ENCODE results near the gene RBMS3. TPM values are rescaled to one million over a fixed set of nuclear protein-coding genes. Genes with fewer than 3 reads are reported as not detected.

RBMS3 gene
- total RNA-seq, 2 experiments from 2014 or later: 0.38 to 0.63 TPM

DNA sequence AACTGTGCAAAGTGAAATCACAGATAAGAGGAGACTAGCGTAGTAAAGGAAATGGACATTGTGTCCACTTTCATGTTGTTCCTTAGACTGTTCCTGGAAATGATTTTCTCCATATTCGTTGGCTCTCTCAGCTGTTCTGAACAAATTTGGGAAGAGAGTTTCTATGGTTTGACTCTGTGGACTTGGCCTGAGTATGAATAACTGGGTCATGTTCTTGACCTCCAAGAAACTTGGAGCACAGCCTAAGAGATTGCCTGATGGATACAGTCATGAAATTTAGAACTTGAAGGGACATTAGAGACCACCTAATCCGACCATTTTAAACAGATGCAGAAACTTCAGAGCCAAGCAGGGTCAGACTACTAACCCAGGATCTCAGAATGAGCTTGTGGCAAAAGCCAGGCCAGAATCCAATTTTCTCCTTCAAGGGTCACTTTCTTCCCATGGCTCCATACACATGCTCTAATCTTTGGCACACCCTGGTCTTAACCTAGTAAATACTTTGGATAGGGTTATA lies 430.4 kb downstream of the RBMS3 start:
- POLR2A ChIA-PET: no interaction called here
- H3K36me3 Mint-ChIP-seq (ENCODE audit: low read depth): no peaks in the 10 kb centered on the region

GRCh38 chr3:29716213-29716612 lies 435.3 kb downstream of the RBMS3 start:
- CTCF ChIA-PET: interaction anchor here (0.8 kb wide), 1 partner anchor 1048 kb away, joined by 3 read pairs; no protein-coding TSS in a partner anchor

More for the DNA sequence above, 430.4 kb downstream of the RBMS3 start:
- no peaks in the 10 kb centered on the region for H3K9me3 Mint-ChIP-seq
- no peaks in the 10 kb centered on the region for H3K27me3 Mint-ChIP-seq
- no peaks in the 10 kb centered on the region for H3K4me1 Mint-ChIP-seq
- H3K4me3 Mint-ChIP-seq: no peak overlapping the region
- CTCF ChIA-PET: no interaction called here
- no peak overlapping the region for H3K27ac Mint-ChIP-seq
- DNase-seq: no peak

GRCh38 chr3:29718661-29719065 lies 437.8 kb downstream of the RBMS3 start:
- no peaks in the 10 kb centered on the region for H3K27me3 Mint-ChIP-seq
- no peak overlapping the region for H3K4me3 Mint-ChIP-seq
- CTCF ChIA-PET: no interaction called here

More at GRCh38 chr3:29716213-29716612, 435.3 kb downstream of the RBMS3 start:
- Mint-ChIP-seq H3K9me3 (no peaks in the 10 kb centered on the region), H3K4me1 (no peaks in the 10 kb centered on the region), H3K36me3 (ENCODE audit: low read depth) (no peaks in the 10 kb centered on the region), H3K27me3 (no peaks in the 10 kb centered on the region), H3K4me3 (no peak overlapping the region), H3K27ac (no peak overlapping the region)
- DNase-seq: no peak
- POLR2A ChIA-PET: no interaction called here

GRCh38 chr3:29720665-29721064 lies 439.8 kb downstream of the RBMS3 start:
- Mint-ChIP-seq H3K36me3 (ENCODE audit: low read depth) (no peaks in the 10 kb centered on the region), H3K27me3 (no peaks in the 10 kb centered on the region)
- DNase-seq: no peak

More at GRCh38 chr3:29718661-29719065, 437.8 kb downstream of the RBMS3 start:
- no peak for DNase-seq
- POLR2A ChIA-PET: no interaction called here
- no peaks in the 10 kb centered on the region for H3K36me3 Mint-ChIP-seq (ENCODE audit: low read depth)
- no peaks in the 10 kb centered on the region for H3K4me1 Mint-ChIP-seq
- H3K9me3 Mint-ChIP-seq: no peaks in the 10 kb centered on the region
- H3K27ac Mint-ChIP-seq: no peak overlapping the region

GRCh38 chr3:29721789-29722188 lies 440.9 kb downstream of the RBMS3 start:
- Mint-ChIP-seq H3K27me3 (no peaks in the 10 kb centered on the region), H3K4me3 (no peak overlapping the region), H3K36me3 (ENCODE audit: low read depth) (no peaks in the 10 kb centered on the region), H3K4me1 (no peaks in the 10 kb centered on the region), H3K27ac (no peak overlapping the region), H3K9me3 (peaks cover 6% of the 10 kb centered on the region)
- POLR2A ChIA-PET: no interaction called here
- CTCF ChIA-PET: no interaction called here
- no peak for DNase-seq

More at GRCh38 chr3:29720665-29721064, 439.8 kb downstream of the RBMS3 start:
- no peak overlapping the region for H3K4me3 Mint-ChIP-seq
- no peak overlapping the region for H3K27ac Mint-ChIP-seq
- CTCF ChIA-PET: no interaction called here
- POLR2A ChIA-PET: no interaction called here
- H3K9me3 Mint-ChIP-seq: peaks cover 4% of the 10 kb centered on the region
- no peaks in the 10 kb centered on the region for H3K4me1 Mint-ChIP-seq

DNA sequence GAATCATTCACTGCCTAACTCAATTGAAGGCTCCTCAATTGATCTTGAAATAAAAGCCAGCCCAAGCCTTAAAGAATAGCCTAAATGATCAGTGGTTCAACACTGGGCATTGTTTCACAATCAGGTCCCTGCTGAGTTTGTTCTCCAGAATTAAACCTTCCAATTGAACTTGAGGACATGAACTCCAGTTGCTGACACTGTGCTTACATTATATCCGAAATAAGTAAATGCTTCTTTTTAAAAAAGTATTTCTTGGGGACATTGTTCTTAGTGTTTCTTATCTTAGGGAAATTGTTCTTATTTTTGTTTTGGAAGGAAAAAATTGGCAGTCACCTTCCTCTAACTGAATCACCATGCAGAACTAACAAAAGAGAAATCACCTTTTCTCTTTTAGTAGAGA lies 450.2 kb downstream of the RBMS3 start:
- POLR2A ChIA-PET: no interaction called here
- Mint-ChIP-seq H3K4me1 (no peaks in the 10 kb centered on the region), H3K27ac (no peak overlapping the region), H3K4me3 (no peak overlapping the region), H3K36me3 (ENCODE audit: low read depth) (no peaks in the 10 kb centered on the region), H3K9me3 (no peaks in the 10 kb centered on the region), H3K27me3 (no peaks in the 10 kb centered on the region)
- CTCF ChIA-PET: no interaction called here
- no peak for DNase-seq

GRCh38 chr3:29741231-29741630 lies 460.4 kb downstream of the RBMS3 start:
- H3K27ac Mint-ChIP-seq: no peak overlapping the region
- ChIA-PET POLR2A (no interaction called here), CTCF (no interaction called here)
- H3K9me3 Mint-ChIP-seq: no peaks in the 10 kb centered on the region
- H3K36me3 Mint-ChIP-seq (ENCODE audit: low read depth): no peaks in the 10 kb centered on the region
- no peaks in the 10 kb centered on the region for H3K27me3 Mint-ChIP-seq
- H3K4me1 Mint-ChIP-seq: no peaks in the 10 kb centered on the region
- H3K4me3 Mint-ChIP-seq: no peak overlapping the region
- DNase-seq: no peak

GRCh38 chr3:29745232-29745870 lies 464.5 kb downstream of the RBMS3 start:
- CTCF ChIA-PET: no interaction called here
- POLR2A ChIA-PET: no interaction called here

GRCh38 chr3:29746163-29746760 lies 465.4 kb downstream of the RBMS3 start:
- no peaks in the 10 kb centered on the region for H3K27me3 Mint-ChIP-seq
- no peaks in the 10 kb centered on the region for H3K4me1 Mint-ChIP-seq
- no peak overlapping the region for H3K4me3 Mint-ChIP-seq
- H3K9me3 Mint-ChIP-seq: no peaks in the 10 kb centered on the region
- no peak for DNase-seq
- ChIA-PET POLR2A (no interaction called here), CTCF (no interaction called here)
- no peak overlapping the region for H3K27ac Mint-ChIP-seq
- no peaks in the 10 kb centered on the region for H3K36me3 Mint-ChIP-seq (ENCODE audit: low read depth)

More at GRCh38 chr3:29745232-29745870, 464.5 kb downstream of the RBMS3 start:
- H3K27me3 Mint-ChIP-seq: no peaks in the 10 kb centered on the region
- no peak overlapping the region for H3K4me3 Mint-ChIP-seq
- H3K27ac Mint-ChIP-seq: no peak overlapping the region
- no peaks in the 10 kb centered on the region for H3K36me3 Mint-ChIP-seq (ENCODE audit: low read depth)
- no peaks in the 10 kb centered on the region for H3K4me1 Mint-ChIP-seq
- no peak for DNase-seq
- no peaks in the 10 kb centered on the region for H3K9me3 Mint-ChIP-seq

DNA sequence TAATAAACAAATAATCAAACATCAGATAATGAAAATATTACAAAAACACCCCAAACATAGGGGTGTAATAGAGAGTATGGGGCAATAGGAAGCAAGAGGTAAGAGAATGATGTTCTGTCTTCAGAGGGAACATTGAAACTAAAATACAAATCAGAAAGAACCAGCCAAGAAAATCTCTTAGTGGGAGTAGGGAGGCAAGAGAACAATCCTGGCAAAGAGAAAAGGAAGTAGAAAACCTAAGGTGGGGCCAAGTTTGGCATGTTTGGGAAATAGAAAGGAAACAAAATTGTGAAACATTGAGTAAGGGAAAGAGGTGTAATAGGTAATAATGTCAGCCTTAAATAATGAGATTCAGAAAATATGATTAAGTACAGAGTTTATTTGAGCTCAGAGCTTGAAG lies 467.1 kb downstream of the RBMS3 start:
- Mint-ChIP-seq H3K4me1 (no peaks in the 10 kb centered on the region), H3K9me3 (no peaks in the 10 kb centered on the region), H3K36me3 (ENCODE audit: low read depth) (no peaks in the 10 kb centered on the region), H3K4me3 (no peak overlapping the region), H3K27me3 (peaks cover 1% of the 10 kb centered on the region), H3K27ac (no peak overlapping the region)
- DNase-seq: no peak
- POLR2A ChIA-PET: no interaction called here
- CTCF ChIA-PET: no interaction called here

DNA sequence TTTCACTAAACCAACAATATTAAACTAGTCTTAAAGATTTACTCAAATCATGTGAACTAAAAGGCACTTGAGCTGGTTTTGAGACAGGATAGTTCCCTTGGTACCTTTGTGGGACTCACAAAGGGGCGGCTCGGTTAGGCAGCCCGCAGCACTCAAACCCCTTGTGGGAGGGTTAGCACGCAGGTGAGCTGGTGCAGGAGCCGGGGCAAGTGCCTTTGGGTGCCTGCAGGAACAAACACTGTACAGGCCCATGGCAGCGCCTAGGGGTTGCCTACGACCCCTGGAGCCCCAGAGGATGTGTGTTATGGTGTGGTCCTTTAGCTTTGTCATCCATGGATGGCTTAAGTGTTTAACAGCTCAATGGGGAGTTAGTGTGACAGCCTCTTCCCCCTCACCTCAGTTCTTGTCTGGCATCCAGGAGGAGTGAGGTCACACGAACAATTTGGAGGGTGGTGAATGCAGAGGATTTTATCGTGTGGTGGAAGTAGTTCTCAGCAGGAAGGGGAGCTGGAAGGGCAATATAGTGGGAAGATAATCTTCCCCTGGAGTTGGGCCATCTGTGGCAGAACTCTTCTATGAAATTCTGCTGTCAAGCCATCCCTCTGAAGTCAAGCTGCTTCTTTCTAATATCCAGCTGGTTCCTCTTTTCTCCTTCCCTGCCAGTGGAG lies 470.9 kb downstream of the RBMS3 start:
- peaks cover 1% of the 10 kb centered on the region for H3K27me3 Mint-ChIP-seq
- ChIA-PET CTCF (no interaction called here), POLR2A (no interaction called here)
- H3K27ac Mint-ChIP-seq: no peak overlapping the region
- no peaks in the 10 kb centered on the region for H3K36me3 Mint-ChIP-seq (ENCODE audit: low read depth)
- no peak for DNase-seq
- H3K4me1 Mint-ChIP-seq: no peaks in the 10 kb centered on the region
- no peaks in the 10 kb centered on the region for H3K9me3 Mint-ChIP-seq
- no peak overlapping the region for H3K4me3 Mint-ChIP-seq

DNA sequence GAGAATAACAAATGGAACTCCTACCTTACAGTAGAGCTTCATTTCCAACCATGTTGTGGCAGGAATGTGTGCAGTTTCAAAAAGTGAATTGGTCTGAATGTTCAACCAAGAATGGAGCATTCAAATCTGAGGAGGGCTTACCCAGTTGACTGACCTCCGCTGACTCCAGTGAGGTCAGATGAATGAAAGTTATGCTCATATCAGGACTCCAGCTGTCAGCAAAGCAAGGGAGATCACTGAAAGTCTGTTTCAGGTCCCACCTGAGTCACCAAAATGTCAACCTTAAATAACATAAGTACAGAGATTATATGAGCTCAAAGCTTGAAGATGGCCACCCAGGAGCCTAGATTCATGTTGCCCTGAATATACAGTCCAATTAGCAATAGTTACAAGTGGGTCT lies 473.5 kb downstream of the RBMS3 start:
- H3K27me3 Mint-ChIP-seq: peaks cover 1% of the 10 kb centered on the region
- no peaks in the 10 kb centered on the region for H3K4me1 Mint-ChIP-seq
- ChIA-PET CTCF (no interaction called here), POLR2A (no interaction called here)
- no peak for DNase-seq
- no peak overlapping the region for H3K27ac Mint-ChIP-seq
- H3K4me3 Mint-ChIP-seq: no peak overlapping the region
- H3K36me3 Mint-ChIP-seq (ENCODE audit: low read depth): no peaks in the 10 kb centered on the region
- H3K9me3 Mint-ChIP-seq: no peaks in the 10 kb centered on the region

GRCh38 chr3:29755416-29755815 lies 474.5 kb downstream of the RBMS3 start:
- H3K4me3 Mint-ChIP-seq: no peak overlapping the region
- no peaks in the 10 kb centered on the region for H3K4me1 Mint-ChIP-seq
- H3K27me3 Mint-ChIP-seq: peaks cover 1% of the 10 kb centered on the region
- no peaks in the 10 kb centered on the region for H3K9me3 Mint-ChIP-seq
- POLR2A ChIA-PET: no interaction called here
- CTCF ChIA-PET: no interaction called here
- no peak overlapping the region for H3K27ac Mint-ChIP-seq
- no peaks in the 10 kb centered on the region for H3K36me3 Mint-ChIP-seq (ENCODE audit: low read depth)
- DNase-seq: no peak
